ENCODE measurements around the gene MYO1A.
A peak's percentile ranks its signal among the peaks of the same experiment; 100 is the strongest.

DNA sequence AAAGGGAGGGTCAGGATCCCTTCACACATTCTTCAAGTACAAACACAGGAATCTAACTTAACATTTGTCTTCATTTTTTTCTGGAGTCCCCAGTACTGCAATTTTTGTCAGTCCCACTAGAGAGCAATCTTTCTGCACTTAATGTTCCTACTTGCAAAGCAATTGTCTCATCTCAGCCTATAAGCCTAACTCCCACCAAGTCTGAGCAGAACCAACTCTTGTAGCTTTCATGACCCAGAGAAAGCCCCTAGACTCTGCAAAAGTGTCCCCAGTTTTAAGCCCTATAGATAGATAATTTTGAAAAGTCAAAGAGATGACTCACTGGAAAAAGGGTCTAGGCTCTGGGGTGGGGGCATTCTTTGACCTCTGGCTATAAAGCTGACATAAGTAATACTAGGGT is 41.8 kb downstream of the MYO1A start:
- TF ChIP-seq, protein P1, sequence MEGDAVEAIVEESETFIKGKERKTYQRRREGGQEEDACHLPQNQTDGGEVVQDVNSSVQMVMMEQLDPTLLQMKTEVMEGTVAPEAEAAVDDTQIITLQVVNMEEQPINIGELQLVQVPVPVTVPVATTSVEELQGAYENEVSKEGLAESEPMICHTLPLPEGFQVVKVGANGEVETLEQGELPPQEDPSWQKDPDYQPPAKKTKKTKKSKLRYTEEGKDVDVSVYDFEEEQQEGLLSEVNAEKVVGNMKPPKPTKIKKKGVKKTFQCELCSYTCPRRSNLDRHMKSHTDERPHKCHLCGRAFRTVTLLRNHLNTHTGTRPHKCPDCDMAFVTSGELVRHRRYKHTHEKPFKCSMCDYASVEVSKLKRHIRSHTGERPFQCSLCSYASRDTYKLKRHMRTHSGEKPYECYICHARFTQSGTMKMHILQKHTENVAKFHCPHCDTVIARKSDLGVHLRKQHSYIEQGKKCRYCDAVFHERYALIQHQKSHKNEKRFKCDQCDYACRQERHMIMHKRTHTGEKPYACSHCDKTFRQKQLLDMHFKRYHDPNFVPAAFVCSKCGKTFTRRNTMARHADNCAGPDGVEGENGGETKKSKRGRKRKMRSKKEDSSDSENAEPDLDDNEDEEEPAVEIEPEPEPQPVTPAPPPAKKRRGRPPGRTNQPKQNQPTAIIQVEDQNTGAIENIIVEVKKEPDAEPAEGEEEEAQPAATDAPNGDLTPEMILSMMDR (conservative IDR thresholded peaks at IDR 0.05), result peak; percentile 81
- TF ChIP-seq ZFX (IDR thresholded peaks at IDR 0.05), result no peak
